HCT116 (cell line): Measurements from ENCODE around the gene SERINC5. TPM values are rescaled to one million over a fixed set of nuclear protein-coding genes. Genes with fewer than 3 reads are reported as not detected.
A peak's percentile ranks its signal among the peaks of the same experiment; 100 is the strongest.

Experiments used
- ATAC-seq: fragments of 200-7000 bp; cut with Tn5 transposase; 2 replicates; pipeline ENCODE4 v1.9.1; 2020; ENCODE audit warnings: mild to moderate bottlenecking, moderate library complexity
- BruUV-seq: library from RNA; stranded (reverse); fragments of 400-500 nt; replicated peaks from 2 replicates; lab custom pipeline; 2021; lab: Mats Ljungman, UMichigan
- CTCF ChIA-PET: fragments of 300-600 bp; sonication (Branson Sonifier 250); formaldehyde crosslinking; loops from one replicate; lab custom pipeline; 2021; ENCODE audit warnings: antibody characterized with exemption; lab: Charles Lee
- POLR2A ChIA-PET: fragments of 300-600, 350-600 bp; sonication (Branson Sonifier 250); formaldehyde crosslinking; loops from one replicate; lab custom pipeline; 2021; ENCODE audit warnings: antibody characterized with exemption; lab: Charles Lee
- RAD21 ChIA-PET, 2 experiments: fragments of 300-600 bp; sonication (Branson Sonifier 250); formaldehyde crosslinking; loops; one replicate each; lab custom pipeline; 2023; ENCODE audit warnings: low total read pairs in 2 of 2; ENCODE audit not compliant: uncharacterized antibody in 2 of 2, unreplicated experiment in 2 of 2, low non-redundant PET in 1 of 2; lab: Charles Lee
- DNase-seq: peaks from one replicate; pipeline ENCODE4 v3.0.0-alpha.2; 2010; ENCODE audit warnings: low read depth, low spot score
- H2AFZ ChIP-seq: fragments of 200-600 bp; shearing (Covaris generic), sonication (generic); 2 replicates; pipeline ENCODE4 v1.6.1; 2017; ENCODE audit warnings: low read depth, mixed run types, mixed read lengths, antibody characterized with exemption, low read length; ENCODE audit not compliant: poor library complexity, severe bottlenecking
- H3K27ac ChIP-seq: 2 replicates; pipeline ENCODE4 v1.5.1; 2012; ENCODE audit warnings: low read depth, low read length
- H3K27me3 ChIP-seq: fragments of 200-600 bp; sonication (generic); 2 replicates; pipeline ENCODE4 v1.6.1; 2016; ENCODE audit warnings: mixed run types, low read length, mixed read lengths; ENCODE audit not compliant: insufficient read depth
- H3K36me3 ChIP-seq, 2 experiments: fragments of 200-500 bp in 1 of 2; fragments of 200-600 bp in 1 of 2; sonication (Bioruptor generic) in 1 of 2; sonication (generic) in 1 of 2; 2 replicates each; pipeline versions ENCODE4 v1.5.1 to v1.6.1; 2014 to 2016; ENCODE audit warnings: low read length in 2 of 2, inconsistent platforms in 1 of 2, mixed read lengths in 1 of 2, mixed run types in 1 of 2; ENCODE audit not compliant: insufficient read depth in 2 of 2, control insufficient read depth in 1 of 2
- H3K4me1 ChIP-seq, 2 experiments: fragments of 200-600 bp in 1 of 2; sonication (generic) in 1 of 2; 2 replicates each; pipeline versions ENCODE4 v1.5.1 to v1.6.1; 2012 to 2017; ENCODE audit warnings: low read length in 2 of 2, inconsistent platforms in 1 of 2, mild to moderate bottlenecking in 1 of 2, mixed read lengths in 1 of 2, mixed run types in 1 of 2, moderate library complexity in 1 of 2; ENCODE audit not compliant: insufficient read depth in 2 of 2, control insufficient read depth in 1 of 2
- H3K4me2 ChIP-seq: fragments of 200-600 bp; sonication (generic); 2 replicates; pipeline ENCODE4 v1.6.1; 2017; ENCODE audit warnings: mixed run types, low read length, mixed read lengths
- H3K4me3 ChIP-seq, 2 experiments: fragments of 200-600 bp in 1 of 2; sonication (generic) in 1 of 2; replicated peaks in 1 of 2; 2 replicates each; pipeline ENCODE4 v1.5.1; 2011 to 2016; ENCODE audit warnings: low read length in 2 of 2, control low read depth in 1 of 2, low read depth in 1 of 2, mild to moderate bottlenecking in 1 of 2, mixed read lengths in 1 of 2, mixed run types in 1 of 2
- H3K79me2 ChIP-seq: fragments of 200-600 bp; sonication (generic); 2 replicates; pipeline ENCODE4 v1.6.1; 2017; ENCODE audit warnings: mild to moderate bottlenecking, mixed run types, low read length, moderate library complexity, mixed read lengths; ENCODE audit not compliant: insufficient read depth
- H3K9ac ChIP-seq: fragments of 200-600 bp; sonication (generic); 2 replicates; pipeline ENCODE4 v1.6.1; 2016; ENCODE audit warnings: low read length, mixed read lengths
- H3K9me2 ChIP-seq: fragments of 200-600 bp; sonication (generic), shearing (Covaris generic); 2 replicates; pipeline ENCODE4 v1.6.1; 2017; ENCODE audit warnings: mixed run types, mild to moderate bottlenecking, moderate library complexity; ENCODE audit not compliant: insufficient read depth
- H3K9me3 ChIP-seq, 2 experiments: fragments of 200-500 bp in 1 of 2; fragments of 200-600 bp in 1 of 2; sonication (Bioruptor generic) in 1 of 2; sonication (generic) in 1 of 2; 2 replicates each; pipeline ENCODE4 v1.6.1; 2014 to 2017; ENCODE audit warnings: low read length in 2 of 2, mixed read lengths in 2 of 2, inconsistent platforms in 1 of 2, low read depth in 1 of 2, mild to moderate bottlenecking in 1 of 2, mixed run types in 1 of 2, moderate library complexity in 1 of 2; ENCODE audit not compliant: control insufficient read depth in 1 of 2, insufficient read depth in 1 of 2
- H4K20me1 ChIP-seq: fragments of 200-600 bp; sonication (generic), shearing (Covaris generic); 2 replicates; pipeline ENCODE4 v1.6.1; 2017; ENCODE audit warnings: mixed run types, mild to moderate bottlenecking, moderate library complexity; ENCODE audit not compliant: insufficient read depth
- CBX3 ChIP-seq: IDR thresholded peaks from 2 replicates; pipeline ENCODE4 v1.6.1; 2012; ENCODE audit warnings: low read depth
- CEBPB ChIP-seq: IDR thresholded peaks from 2 replicates; pipeline ENCODE4 v1.6.1; 2012; ENCODE audit warnings: low read depth
- CTCF ChIP-seq, 3 experiments: fragments of 200-600 bp in 1 of 3; sonication (generic) in 1 of 3; IDR thresholded peaks in 2 of 3; conservative IDR thresholded peaks in 1 of 3; 2 replicates each; pipeline ENCODE4 v1.5.1; 2012 to 2017; ENCODE audit warnings: low read depth in 2 of 3, low read length in 2 of 3, antibody characterized with exemption in 1 of 3, borderline replicate concordance in 1 of 3, control low read depth in 1 of 3, mild to moderate bottlenecking in 1 of 3, mixed read lengths in 1 of 3, mixed run types in 1 of 3, moderate library complexity in 1 of 3; ENCODE audit not compliant: insufficient read depth in 1 of 3
- EGR1 ChIP-seq: IDR thresholded peaks from 2 replicates; pipeline ENCODE4 v1.6.1; 2012; ENCODE audit warnings: low read depth
- ELF1 ChIP-seq: IDR thresholded peaks from 2 replicates; pipeline ENCODE4 v1.6.1; 2012; ENCODE audit warnings: low read depth, borderline replicate concordance
- EZH2 ChIP-seq: fragments of 200-600 bp; sonication (generic); IDR thresholded peaks from 2 replicates; pipeline ENCODE4 v1.6.1; 2017; ENCODE audit warnings: antibody characterized with exemption, mixed run types
- EZH2phosphoT487 ChIP-seq: fragments of 200-600 bp; IDR thresholded peaks from 2 replicates; pipeline ENCODE4 v1.6.1; 2018; ENCODE audit warnings: antibody characterized with exemption, borderline replicate concordance
- FOSL1 ChIP-seq: IDR thresholded peaks from 2 replicates; pipeline ENCODE4 v1.6.1; 2012; ENCODE audit warnings: low read depth
- JUND ChIP-seq: IDR thresholded peaks from 2 replicates; pipeline ENCODE4 v1.6.1; 2012
- MAX ChIP-seq: IDR thresholded peaks from 2 replicates; pipeline ENCODE4 v1.6.1; 2012
- POLR2A ChIP-seq: IDR thresholded peaks from 2 replicates; pipeline ENCODE4 v1.7.0; 2011; ENCODE audit warnings: borderline replicate concordance; ENCODE audit not compliant: insufficient read depth, insufficient read length; ENCODE audit errors: extremely low read depth
- RAD21 ChIP-seq: IDR thresholded peaks from 2 replicates; pipeline ENCODE4 v1.6.1; 2012; ENCODE audit warnings: low read depth, mild to moderate bottlenecking
- REST ChIP-seq: IDR thresholded peaks from 2 replicates; pipeline ENCODE4 v1.6.1; 2012; ENCODE audit warnings: low read depth
- SIN3A ChIP-seq: IDR thresholded peaks from 2 replicates; pipeline ENCODE4 v1.6.1; 2012; ENCODE audit warnings: low read depth
- SRF ChIP-seq: IDR thresholded peaks from 2 replicates; pipeline ENCODE4 v1.6.1; 2012; ENCODE audit warnings: low read depth
- YY1 ChIP-seq: IDR thresholded peaks from 2 replicates; pipeline ENCODE4 v1.6.1; 2011; ENCODE audit warnings: low read length, low read depth, moderate library complexity, mild to moderate bottlenecking; ENCODE audit not compliant: insufficient replicate concordance; ENCODE audit errors: extremely low read depth
- ZFX ChIP-seq: fragments of 450-650 bp; IDR thresholded peaks from 2 replicates; pipeline ENCODE4 v1.6.1; 2017
- ZNF274 ChIP-seq: fragments of 200-500 bp; sonication (Bioruptor generic); IDR thresholded peaks from 2 replicates; pipeline ENCODE4 v1.6.1; 2014; ENCODE audit warnings: mild to moderate bottlenecking, low read depth, low read length, inconsistent platforms
- intact Hi-C: fragments of 100-400 bp; cut with micrococcal nuclease; formaldehyde crosslinking; loops from 2 replicates; pipeline ENCODE4 v1.10.0; 2022
- total RNA-seq: library from RNA; stranded (reverse); gene quantifications from one replicate; pipeline ENCODE4 v1.2.1, GENCODE V29; 2021; ENCODE audit not compliant: unreplicated experiment

SERINC5 gene
- total RNA-seq, 1 experiment from 2014 or later = 39.3 TPM

- TF ChIP-seq CBX3 (no peak), EZH2phosphoT487 (no peak), EZH2 (no peak)
These were observed 165.0 kb downstream of the SERINC5 start (continued) for GRCh38 chr5:80090884-80091166.

- CTCF ChIA-PET = interaction anchor here (0.6 to 3.3 kb wide), 33 partner anchors 8 to 1184 kb away, joined by 3 to 50 read pairs (median 4); partner anchors contain the start of genes DHFR, MSH3 and SERINC5
- RAD21 ChIA-PET = interaction anchor here (0.6 to 1.2 kb wide), 10 partner anchors 183 to 1059 kb away, joined by 3 to 5 read pairs (median 3); no protein-coding TSS in a partner anchor
- TF ChIP-seq CBX3 (no peak), FOSL1 (no peak), EZH2 (no peak), EGR1 (no peak), EZH2phosphoT487 (no peak), REST (no peak), ZNF274 (no peak), CEBPB (no peak), ZFX (no peak), YY1 (no peak), ELF1 (no peak), SRF (no peak), MAX (no peak), SIN3A (no peak), POLR2A (no peak), RAD21 (peak; percentile 90), JUND (no peak), CTCF (IDR thresholded peaks at IDR 0.05 in 2 of 3, conservative IDR thresholded peaks at IDR 0.05 in 1 of 3; ENCODE audit: borderline replicate concordance in 1 of 3, insufficient read depth in 1 of 3, low read depth in 2 of 3, low read length in 2 of 3) (peak; percentile 63 to 86 (median 78))
- Histone ChIP-seq H3K79me2 (no peaks in the 10 kb centered on the region), H3K9me3 (no peaks in the 10 kb centered on the region), H3K9me2 (no peaks in the 10 kb centered on the region), H2AFZ (peak overlapping the region; percentile 81), H3K27me3 (no peaks in the 10 kb centered on the region), H3K27ac (no peak overlapping the region), H3K9ac (no peak overlapping the region), H4K20me1 (no peaks in the 10 kb centered on the region), H3K4me3 (peak overlapping the region in 1 of 2 experiments; percentile 23; a peak in 2 of 4 replicates), H3K4me2 (peak overlapping the region; percentile 53), H3K4me1 (peaks cover 6 to 18% of the 10 kb centered on the region in 2 experiments; a peak in 2 of 4 replicates), H3K36me3 (no peaks in the 10 kb centered on the region)
- intact Hi-C loops = loop anchor here (1.0 to 5.0 kb wide), 4 partner anchors 158 to 1061 kb away; no protein-coding TSS in a partner anchor
- BruUV-seq = no TSS peak
- ATAC-seq (peak; percentile 82), DNase-seq (peak; percentile 71)
- POLR2A ChIA-PET = interaction anchor here (1.2 kb wide), 1 partner anchor 949 kb away, joined by 3 read pairs; no protein-coding TSS in a partner anchor
These were observed 172.6 kb downstream of the SERINC5 start for GRCh38 chr5:80083101-80083890.
